ENCODE data around the gene NTSR1. TPM values are rescaled to one million over a fixed set of nuclear protein-coding genes. Genes with fewer than 3 reads are reported as not detected.

The NTSR1 gene
- total and polyA plus RNA-seq, 2 of the 13 experiments (the other 11 are each of a cell fraction or from before 2014, with no cell fraction given): 0.09 to 0.12 TPM

GRCh38 chr20:62668441-62669027 lies 40.1 kb upstream of the NTSR1 start:
- DNase-seq (ENCODE audit: low spot score) (peak; percentile 82), FAIRE-seq (peak; percentile 97), ATAC-seq (peak; percentile 41)
- Histone ChIP-seq H3K79me2 (ENCODE audit: insufficient read depth, low read length) (no peaks in the 10 kb centered on the region), H3K27me3 (ENCODE audit: control insufficient read depth in 1 of 2, insufficient read depth in 2 of 2, low read length in 2 of 2) (no peaks in the 10 kb centered on the region), H3K4me2 (ENCODE audit: low read depth, low read length) (peak overlapping the region; percentile 68), H3K9ac (ENCODE audit: insufficient read depth, low read depth, low read length) (peak overlapping the region; percentile 66), H2AFZ (ENCODE audit: low read length) (no peak overlapping the region), H3K27ac (ENCODE audit: extremely low read length, insufficient read depth, low read length) (no peak overlapping the region), H3K4me3 (replicated peaks in 1 of 3; ENCODE audit: insufficient read depth in 1 of 3, low read depth in 2 of 3, low read length in 3 of 3) (peak overlapping the region in 2 of 3 experiments; percentile 44 to 59; a peak in 3 of 6 replicates), H3K4me1 (ENCODE audit: insufficient read depth, low read length) (peaks cover 61% of the 10 kb centered on the region), H3K9me3 (ENCODE audit: low read length) (no peaks in the 10 kb centered on the region), H4K20me1 (ENCODE audit: insufficient read depth, low read length) (no peaks in the 10 kb centered on the region), H3K36me3 (replicated peaks in 1 of 2; ENCODE audit: control insufficient read depth in 1 of 2, insufficient read depth in 2 of 2, low read length in 2 of 2) (peaks cover 1 to 20% of the 10 kb centered on the region in 2 experiments; a peak in 2 of 5 replicates)
- in situ Hi-C loops (cut with HindIII; ENCODE audit: extremely low pct_ligation_motif_present, low pct_unique_long_range_greater_than_20kb) (loop anchor here (5.0 kb wide), 1 partner anchor 124 kb away; no protein-coding TSS in a partner anchor), intact Hi-C loops (cut with micrococcal nuclease; ENCODE audit: unreplicated experiment) (loop anchor here (1.0 to 5.0 kb wide), 2 partner anchors 123 to 204 kb away; no protein-coding TSS in a partner anchor)
- 57% methylated on average over 12 of the region's 13 CpGs for WGBS (ENCODE audit: low lambda C conversion rate)
- no TSS peak for BruUV-seq (replicated peaks)
- POLR2A ChIA-PET: interaction anchor here (1.0 to 4.6 kb wide), 7 partner anchors 16 to 127 kb away, joined by 4 to 47 read pairs (median 20); partner anchors contain the start of genes MRGBP and SLCO4A1
- CTCF ChIA-PET (ENCODE audit: low intra/inter-chr PET ratio, low total read pairs): interaction anchor here (1.1 to 4.8 kb wide), 3 partner anchors 114 to 140 kb away, joined by 3 to 93 read pairs (median 11); no protein-coding TSS in a partner anchor
- peak; percentile 86 for TF ChIP-seq KDM1A (CRISPR knock-in tag; IDR thresholded peaks at IDR 0.05)
- peak; percentile 78 for TF ChIP-seq ZBTB38 (CRISPR knock-in tag; IDR thresholded peaks at IDR 0.05)
- no peak for TF ChIP-seq ZKSCAN5 (CRISPR knock-in tag; IDR thresholded peaks at IDR 0.05)
- TF ChIP-seq ZBTB7A (CRISPR knock-in tag; IDR thresholded peaks at IDR 0.05): no peak
- peak; percentile 74 for TF ChIP-seq RBFOX2 (IDR thresholded peaks at IDR 0.05; ENCODE audit: low read depth, low read length)
- peak; percentile 25; the same call in 1 of the 2 replicates for TF ChIP-seq ARID5B (CRISPR knock-in tag; IDR thresholded peaks at IDR 0.05)
- no peak for TF ChIP-seq ZBTB34 (CRISPR knock-in tag; IDR thresholded peaks at IDR 0.05)
- peak; percentile 67; the same call in 1 of the 2 replicates for TF ChIP-seq ZBTB4 (CRISPR knock-in tag; IDR thresholded peaks at IDR 0.05; ENCODE audit: borderline replicate concordance)
- TF ChIP-seq ZNF589 (CRISPR knock-in tag; conservative IDR thresholded peaks at IDR 0.05): no peak
- TF ChIP-seq MYC (CRISPR knock-in tag; IDR thresholded peaks at IDR 0.05; ENCODE audit: borderline replicate concordance): peak; percentile 58; the same call in 1 of the 2 replicates
- TF ChIP-seq ZNF263 (CRISPR knock-in tag; IDR thresholded peaks at IDR 0.05): peak; percentile 62
- no peak for TF ChIP-seq ELF1 (CRISPR knock-in tag; IDR thresholded peaks at IDR 0.05)
- no peak for TF ChIP-seq NFYC (CRISPR knock-in tag; IDR thresholded peaks at IDR 0.05)
- peak; percentile 56; the same call in 1 of the 2 replicates for TF ChIP-seq ZMAT3 (CRISPR knock-in tag; conservative IDR thresholded peaks at IDR 0.05)
- no peak for TF ChIP-seq ARID2 (CRISPR knock-in tag; IDR thresholded peaks at IDR 0.05; ENCODE audit: borderline replicate concordance)
- no peak for TF ChIP-seq PAX8 (CRISPR knock-in tag; IDR thresholded peaks at IDR 0.05; ENCODE audit: borderline replicate concordance)
